ENCODE results near the gene ZNF740. TPM values are rescaled to one million over a fixed set of nuclear protein-coding genes. Genes with fewer than 3 reads are reported as not detected.

Gene ZNF740
- total RNA-seq, 1 donor from 2014 or later: 72.2 TPM

GRCh38 chr12:53221203-53222080, 40.9 kb downstream of the ZNF740 start:
- H3K4me3 Mint-ChIP-seq: peak overlapping the region; percentile 97
- H3K4me1 Mint-ChIP-seq (ENCODE audit: unreplicated experiment): peaks cover 57% of the 10 kb centered on the region
- no peaks in the 10 kb centered on the region for H3K36me3 Mint-ChIP-seq
- H3K9me3 Mint-ChIP-seq: no peaks in the 10 kb centered on the region
- peak; percentile 52 for TF ChIP-seq CTCF (conservative IDR thresholded peaks at IDR 0.05)
- peak overlapping the region; percentile 97 for H3K27ac Mint-ChIP-seq
- H3K27me3 Mint-ChIP-seq: peaks cover 9% of the 10 kb centered on the region
- peak; percentile 82 for DNase-seq (ENCODE audit: extremely low spot score, unreplicated experiment)

- Mint-ChIP-seq H3K27me3 (peaks cover 9% of the 10 kb centered on the region), H3K4me3 (peak overlapping the region; percentile 83), H3K9me3 (no peaks in the 10 kb centered on the region), H3K4me1 (ENCODE audit: unreplicated experiment) (peaks cover 55% of the 10 kb centered on the region), H3K36me3 (peaks cover 5% of the 10 kb centered on the region), H3K27ac (peak overlapping the region; percentile 87)
- no peak for TF ChIP-seq CTCF (conservative IDR thresholded peaks at IDR 0.05)
- DNase-seq (ENCODE audit: extremely low spot score, unreplicated experiment): no peak
Observed at GRCh38 chr12:53222170-53222721, 41.7 kb downstream of the ZNF740 start.

GRCh38 chr12:53222806-53223261, 42.3 kb downstream of the ZNF740 start:
- Mint-ChIP-seq H3K27me3 (peaks cover 9% of the 10 kb centered on the region), H3K27ac (peak overlapping the region; percentile 87), H3K36me3 (peaks cover 5% of the 10 kb centered on the region)

GRCh38 chr12:53223389-53224060, 43.0 kb downstream of the ZNF740 start:
- peaks cover 9% of the 10 kb centered on the region for H3K27me3 Mint-ChIP-seq
- peaks cover 5% of the 10 kb centered on the region for H3K36me3 Mint-ChIP-seq
- DNase-seq (ENCODE audit: extremely low spot score, unreplicated experiment): no peak
- peak overlapping the region; percentile 94 for H3K27ac Mint-ChIP-seq
- H3K4me1 Mint-ChIP-seq (ENCODE audit: unreplicated experiment): peaks cover 50% of the 10 kb centered on the region
- TF ChIP-seq CTCF (conservative IDR thresholded peaks at IDR 0.05): no peak
- H3K4me3 Mint-ChIP-seq: peak overlapping the region; percentile 83
- H3K9me3 Mint-ChIP-seq: no peaks in the 10 kb centered on the region

More at GRCh38 chr12:53222806-53223261, 42.3 kb downstream of the ZNF740 start:
- Mint-ChIP-seq H3K9me3 (no peaks in the 10 kb centered on the region), H3K4me3 (peak overlapping the region; percentile 83), H3K4me1 (ENCODE audit: unreplicated experiment) (peaks cover 50% of the 10 kb centered on the region)
- TF ChIP-seq CTCF (conservative IDR thresholded peaks at IDR 0.05): no peak
- DNase-seq (ENCODE audit: extremely low spot score, unreplicated experiment): no peak

GRCh38 chr12:53224061-53224896, 43.8 kb downstream of the ZNF740 start:
- H3K9me3 Mint-ChIP-seq: no peaks in the 10 kb centered on the region
- peak overlapping the region; percentile 94 for H3K27ac Mint-ChIP-seq
- H3K4me1 Mint-ChIP-seq (ENCODE audit: unreplicated experiment): peaks cover 49% of the 10 kb centered on the region
- H3K27me3 Mint-ChIP-seq: peaks cover 5% of the 10 kb centered on the region
- TF ChIP-seq CTCF (conservative IDR thresholded peaks at IDR 0.05): peak; percentile 67
- peaks cover 5% of the 10 kb centered on the region for H3K36me3 Mint-ChIP-seq
- H3K4me3 Mint-ChIP-seq: peak overlapping the region; percentile 75
- DNase-seq (ENCODE audit: extremely low spot score, unreplicated experiment): no peak
